IMR-90 (cell line): ENCODE data around the gene GJA8. TPM values are rescaled to one million over a fixed set of nuclear protein-coding genes. Genes with fewer than 3 reads are reported as not detected.

Source experiments
- ATAC-seq: fragments of 200-7000 bp; cut with Tn5 transposase; 2 replicates; pipeline ENCODE4 v1.9.1; 2020; ENCODE audit warnings: low read depth, mild to moderate bottlenecking, moderate library complexity
- BruUV-seq: library from RNA; stranded (reverse); fragments of 400-500 nt; replicated peaks from 2 replicates; lab custom pipeline; 2021; lab: Mats Ljungman, UMichigan
- CTCF ChIA-PET: fragments of 300-600 bp; formaldehyde crosslinking; extraction: SDS; loops from one replicate; lab custom pipeline; 2021; ENCODE audit warnings: antibody characterized with exemption; lab: Yijun Ruan, JAX
- POLR2A ChIA-PET: fragments of 300-600 bp; sonication (Branson Sonifier 250); formaldehyde crosslinking; loops from one replicate; lab custom pipeline; 2022; ENCODE audit warnings: antibody characterized with exemption; ENCODE audit not compliant: unreplicated experiment; lab: Charles Lee
- DNase-seq: peaks from one replicate; pipeline ENCODE4 v3.0.0; 2013
- H2AFZ ChIP-seq: replicated peaks from 2 replicates; pipeline ENCODE3; 2013; ENCODE audit warnings: low read length, mild to moderate bottlenecking; ENCODE audit not compliant: poor library complexity
- H2AK5ac ChIP-seq: 2 replicates; pipeline ENCODE4 v1.6.1; 2013; ENCODE audit warnings: low read depth, low read length, inconsistent platforms
- H2AK9ac ChIP-seq: replicated peaks from 2 replicates; pipeline ENCODE3; 2013; ENCODE audit warnings: mild to moderate bottlenecking, low read depth, low read length, moderate library complexity; ENCODE audit not compliant: poor library complexity
- H2BK120ac ChIP-seq: 2 replicates; pipeline ENCODE4 v1.6.1; 2013; ENCODE audit warnings: low read depth, low read length, inconsistent platforms
- H2BK15ac ChIP-seq: 3 replicates; pipeline ENCODE4 v1.6.1; 2013; ENCODE audit warnings: low read depth, low read length, inconsistent platforms
- H2BK20ac ChIP-seq: 2 replicates; pipeline ENCODE4 v1.6.1; 2013; ENCODE audit warnings: low read depth, mild to moderate bottlenecking, inconsistent platforms, low read length, moderate library complexity
- H2BK5ac ChIP-seq: 2 replicates; pipeline ENCODE4 v1.6.1; 2013; ENCODE audit warnings: mild to moderate bottlenecking, low read depth, low read length, inconsistent platforms; ENCODE audit not compliant: poor library complexity, severe bottlenecking
- H3K14ac ChIP-seq: replicated peaks from 2 replicates; pipeline ENCODE4 v1.6.1; 2013; ENCODE audit warnings: low read depth, low read length, inconsistent platforms
- H3K18ac ChIP-seq: 2 replicates; pipeline ENCODE4 v1.6.1; 2013; ENCODE audit warnings: low read depth, low read length, control low read depth
- H3K23ac ChIP-seq: 2 replicates; pipeline ENCODE4 v1.6.1; 2013; ENCODE audit warnings: low read depth, low read length, inconsistent platforms
- H3K27ac ChIP-seq: 2 replicates; pipeline ENCODE4 v1.5.1; 2013; ENCODE audit warnings: mild to moderate bottlenecking, control low read depth, low read length; ENCODE audit not compliant: insufficient read depth
- H3K27me3 ChIP-seq: 2 replicates; pipeline ENCODE4 v1.6.1; 2013; ENCODE audit warnings: low read length; ENCODE audit not compliant: control insufficient read depth, insufficient read depth
- H3K36me3 ChIP-seq: 2 replicates; pipeline ENCODE4 v1.6.1; 2013; ENCODE audit warnings: low read length, mixed read lengths; ENCODE audit not compliant: control insufficient read depth, insufficient read depth
- H3K4ac ChIP-seq: 2 replicates; pipeline ENCODE4 v1.6.1; 2013; ENCODE audit warnings: low read depth, low read length, inconsistent platforms
- H3K4me1 ChIP-seq: 2 replicates; pipeline ENCODE4 v1.6.1; 2013; ENCODE audit warnings: low read length, mixed read lengths; ENCODE audit not compliant: control insufficient read depth, insufficient read depth
- H3K4me2 ChIP-seq: 2 replicates; pipeline ENCODE4 v1.6.1; 2013; ENCODE audit warnings: low read depth, mild to moderate bottlenecking, control low read depth, low read length, moderate library complexity
- H3K4me3 ChIP-seq: 2 replicates; pipeline ENCODE4 v1.5.1; 2013; ENCODE audit warnings: low read depth, mild to moderate bottlenecking, control low read depth, low read length, moderate library complexity; ENCODE audit not compliant: insufficient read depth
- H3K56ac ChIP-seq: 2 replicates; pipeline ENCODE4 v1.6.1; 2013; ENCODE audit warnings: low read length, inconsistent platforms; ENCODE audit not compliant: insufficient read depth; ENCODE audit errors: extremely low read depth
- H3K79me1 ChIP-seq, 2 experiments: 2 replicates each; pipeline ENCODE4 v1.6.1; 2013; ENCODE audit warnings: low read length in 2 of 2, inconsistent platforms in 1 of 2, low read depth in 1 of 2
- H3K9ac ChIP-seq: 2 replicates; pipeline ENCODE4 v1.6.1; 2013; ENCODE audit warnings: low read depth, low read length, control low read depth
- H3K9me1 ChIP-seq: 2 replicates; pipeline ENCODE4 v1.6.1; 2013; ENCODE audit warnings: low read length, inconsistent platforms; ENCODE audit not compliant: insufficient read depth
- H3K9me3 ChIP-seq: 2 replicates; pipeline ENCODE4 v1.6.1; 2013; ENCODE audit warnings: low read length; ENCODE audit not compliant: control insufficient read depth, insufficient read depth
- H4K20me1 ChIP-seq: 2 replicates; pipeline ENCODE4 v1.6.1; 2013; ENCODE audit warnings: low read length, inconsistent platforms; ENCODE audit not compliant: insufficient read depth
- H4K5ac ChIP-seq: 2 replicates; pipeline ENCODE4 v1.6.1; 2013; ENCODE audit warnings: mild to moderate bottlenecking, low read depth, low read length, control low read depth
- H4K8ac ChIP-seq, 2 experiments: 2 replicates each; pipeline ENCODE4 v1.6.1; 2013; ENCODE audit warnings: low read depth in 2 of 2, low read length in 2 of 2, control low read depth in 1 of 2, inconsistent platforms in 1 of 2
- H4K91ac ChIP-seq: 2 replicates; pipeline ENCODE4 v1.6.1; 2013; ENCODE audit warnings: low read depth, low read length, inconsistent platforms; ENCODE audit not compliant: insufficient read depth
- CEBPB ChIP-seq: IDR thresholded peaks from 2 replicates; pipeline ENCODE4 v1.6.1; 2012; ENCODE audit warnings: low read depth, low read length, improper control_type of control experiment
- CHD1 ChIP-seq: IDR thresholded peaks from 2 replicates; pipeline ENCODE4 v1.6.1; 2012; ENCODE audit warnings: low read depth, low read length, improper control_type of control experiment
- MAFK ChIP-seq: IDR thresholded peaks from 2 replicates; pipeline ENCODE4 v1.6.1; 2012; ENCODE audit warnings: low read depth, low read length, improper control_type of control experiment
- MXI1 ChIP-seq: IDR thresholded peaks from 2 replicates; pipeline ENCODE4 v1.6.1; 2012; ENCODE audit warnings: low read depth, mild to moderate bottlenecking, low read length, moderate library complexity, borderline replicate concordance
- NFE2L2 ChIP-seq: fragments of 150-350 bp; IDR thresholded peaks from 2 replicates; pipeline ENCODE4 v1.6.1; 2016; ENCODE audit warnings: low read depth, mild to moderate bottlenecking, low read length
- RAD21 ChIP-seq: IDR thresholded peaks from 2 replicates; pipeline ENCODE4 v1.6.1; 2012; ENCODE audit warnings: low read length, improper control_type of control experiment
- SMC3 ChIP-seq: fragments of 150-350 bp; IDR thresholded peaks from 2 replicates; pipeline ENCODE4 v1.6.1; 2016; ENCODE audit warnings: low read depth, mild to moderate bottlenecking, antibody characterized with exemption, low read length, moderate library complexity
- WGBS, 2 experiments: methylation state at CpG; one replicate each; pipeline versions ENCODE4 v1.1.5 to v1.1.7; 2013; ENCODE audit warnings: missing lambda C conversion rate in 2 of 2; ENCODE audit not compliant: insufficient read length in 1 of 2; ENCODE audit errors: extremely low coverage in 2 of 2; 5-methylcytosine and 5-hydroxymethylcytosine counted together
- dilution Hi-C: fragments of 300-500 bp; cut with HindIII; formaldehyde crosslinking; loops from one replicate; pipeline ENCODE4 v1.14.3; 2018; ENCODE audit warnings: low sequenced_read_pairs; ENCODE audit not compliant: unreplicated experiment
- in situ Hi-C: fragments of 300-500 bp; cut with MboI; formaldehyde crosslinking; loops from 3 replicates; pipeline ENCODE4 v1.14.3; 2019; ENCODE audit warnings: low sequenced_read_pairs, inconsistent platforms, mixed read lengths
- intact Hi-C: fragments of 100-400 bp; cut with micrococcal nuclease; formaldehyde crosslinking; loops from 2 replicates; pipeline ENCODE4 v1.10.0; 2022
- polyA plus RNA-seq, 3 experiments: library from polyadenylated mRNA; depleted of rRNA; stranded (reverse); fragments of >200 nt; gene quantifications; 2 replicates each; pipeline ENCODE4 v1.2.3, GENCODE V29; 2012; ENCODE audit warnings: low replicate concordance in 1 of 3
- total RNA-seq: library from RNA; depleted of rRNA; stranded (reverse); fragments of >200 nt; gene quantifications from 2 replicates; pipeline ENCODE4 v1.2.3, GENCODE V29; 2012
- TF ChIP-seq, protein P1 (sequence below): fragments of 150-350 bp; IDR thresholded peaks from 2 replicates; pipeline ENCODE4 v1.6.1; 2017; ENCODE audit warnings: mild to moderate bottlenecking, antibody characterized with exemption, low read length, low read depth
- TF ChIP-seq, protein P2 (sequence below): conservative IDR thresholded peaks from 2 replicates; pipeline ENCODE4 v1.5.1; 2012; ENCODE audit warnings: mild to moderate bottlenecking, low read depth, low read length, improper control_type of control experiment

GJA8 gene
- total and polyA plus RNA-seq, 2 of the 4 experiments (the other 2 are of a cell fraction) = not detected

DNA sequence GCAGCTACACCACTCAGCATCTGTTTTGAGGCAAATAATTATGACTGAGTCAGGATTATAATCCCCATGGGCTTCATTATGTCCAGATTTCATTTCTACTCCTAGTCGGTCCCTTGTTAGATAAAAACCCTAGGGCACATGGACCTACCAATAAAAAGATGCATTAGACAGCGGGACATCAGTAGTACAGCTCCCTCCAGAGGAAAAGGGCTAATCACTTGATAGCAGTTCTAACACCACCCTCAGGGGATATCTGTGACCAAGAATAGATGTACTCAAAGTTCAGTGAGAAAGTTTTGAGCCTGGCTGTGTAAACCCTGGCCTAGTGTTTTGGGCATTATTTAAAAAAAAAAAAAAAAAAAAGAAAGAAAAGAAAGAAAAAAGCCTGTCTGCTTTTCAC, 10.0 kb downstream of the GJA8 start:
- H3K4ac ChIP-seq = no peak overlapping the region
- H2AK5ac ChIP-seq = no peak overlapping the region
- no peaks in the 10 kb centered on the region for H4K20me1 ChIP-seq
- H3K4me2 ChIP-seq = no peak overlapping the region
- H4K8ac ChIP-seq = no peak overlapping the region
- no peak for TF ChIP-seq NFE2L2
- no peak for TF ChIP-seq CHD1
- no peak for TF ChIP-seq MXI1
- TF ChIP-seq, protein P1, sequence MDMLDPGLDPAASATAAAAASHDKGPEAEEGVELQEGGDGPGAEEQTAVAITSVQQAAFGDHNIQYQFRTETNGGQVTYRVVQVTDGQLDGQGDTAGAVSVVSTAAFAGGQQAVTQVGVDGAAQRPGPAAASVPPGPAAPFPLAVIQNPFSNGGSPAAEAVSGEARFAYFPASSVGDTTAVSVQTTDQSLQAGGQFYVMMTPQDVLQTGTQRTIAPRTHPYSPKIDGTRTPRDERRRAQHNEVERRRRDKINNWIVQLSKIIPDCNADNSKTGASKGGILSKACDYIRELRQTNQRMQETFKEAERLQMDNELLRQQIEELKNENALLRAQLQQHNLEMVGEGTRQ = no peak
- TF ChIP-seq, protein P2, sequence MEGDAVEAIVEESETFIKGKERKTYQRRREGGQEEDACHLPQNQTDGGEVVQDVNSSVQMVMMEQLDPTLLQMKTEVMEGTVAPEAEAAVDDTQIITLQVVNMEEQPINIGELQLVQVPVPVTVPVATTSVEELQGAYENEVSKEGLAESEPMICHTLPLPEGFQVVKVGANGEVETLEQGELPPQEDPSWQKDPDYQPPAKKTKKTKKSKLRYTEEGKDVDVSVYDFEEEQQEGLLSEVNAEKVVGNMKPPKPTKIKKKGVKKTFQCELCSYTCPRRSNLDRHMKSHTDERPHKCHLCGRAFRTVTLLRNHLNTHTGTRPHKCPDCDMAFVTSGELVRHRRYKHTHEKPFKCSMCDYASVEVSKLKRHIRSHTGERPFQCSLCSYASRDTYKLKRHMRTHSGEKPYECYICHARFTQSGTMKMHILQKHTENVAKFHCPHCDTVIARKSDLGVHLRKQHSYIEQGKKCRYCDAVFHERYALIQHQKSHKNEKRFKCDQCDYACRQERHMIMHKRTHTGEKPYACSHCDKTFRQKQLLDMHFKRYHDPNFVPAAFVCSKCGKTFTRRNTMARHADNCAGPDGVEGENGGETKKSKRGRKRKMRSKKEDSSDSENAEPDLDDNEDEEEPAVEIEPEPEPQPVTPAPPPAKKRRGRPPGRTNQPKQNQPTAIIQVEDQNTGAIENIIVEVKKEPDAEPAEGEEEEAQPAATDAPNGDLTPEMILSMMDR = no peak
- TF ChIP-seq SMC3 = no peak
- TF ChIP-seq MAFK = no peak
- no peak for TF ChIP-seq CEBPB
- TF ChIP-seq RAD21 = no peak
- DNase-seq = no peak
- H3K4me3 ChIP-seq = no peak overlapping the region
- no TSS peak for BruUV-seq
- no peak for ATAC-seq
- H2BK20ac ChIP-seq = no peak overlapping the region
- no peaks in the 10 kb centered on the region; the same call in 1 of the 2 replicates for H3K27me3 ChIP-seq
- H3K9me1 ChIP-seq = no peaks in the 10 kb centered on the region
- no peak overlapping the region for H2AFZ ChIP-seq
- WGBS, 2 experiments = no CpG with 5 or more reads among the region's 2 CpGs
- in situ Hi-C loops = no loop called here
- H4K91ac ChIP-seq = no peak overlapping the region
- intact Hi-C loops = no loop called here
- H3K56ac ChIP-seq = no peak overlapping the region
- no peak overlapping the region for H4K5ac ChIP-seq
- no peaks in the 10 kb centered on the region for H3K9me3 ChIP-seq
- ChIA-PET CTCF (no interaction called here), POLR2A (no interaction called here)
- H3K14ac ChIP-seq = no peak overlapping the region
- no peak overlapping the region for H3K23ac ChIP-seq
- dilution Hi-C loops = no loop called here
- no peak overlapping the region for H2BK120ac ChIP-seq
- no peak overlapping the region for H3K27ac ChIP-seq
- no peak overlapping the region for H2BK15ac ChIP-seq
- no peak overlapping the region for H2BK5ac ChIP-seq
- H3K36me3 ChIP-seq = no peaks in the 10 kb centered on the region
- H3K9ac ChIP-seq = no peak overlapping the region
- H3K18ac ChIP-seq = no peak overlapping the region
- no peaks in the 10 kb centered on the region for H3K79me1 ChIP-seq
- no peak overlapping the region for H2AK9ac ChIP-seq
- no peaks in the 10 kb centered on the region for H3K4me1 ChIP-seq
